ENCODE results near the gene TCF25. TPM values are rescaled to one million over a fixed set of nuclear protein-coding genes. Genes with fewer than 3 reads are reported as not detected.

Gene TCF25
- 68.4 to 85.4 TPM (median 79.7 TPM) in 5 replicates for total RNA-seq (2022; extraction: Qiagen RNA extraction; ENCODE audit: low read depth)

GRCh38 chr16:89873109-89873971, at the start of gene TCF25:
TSS of gene TCF25 (plus strand) at chr16:89873592. CDS start at chr16:89873668, 76 bp downstream.

GRCh38 chr16:89828199-89828869, 45.1 kb upstream of the TCF25 start, which contains the start of gene SPIRE2:
TSS of gene SPIRE2 (plus strand) at chr16:89828475. CDS start at chr16:89828551, 76 bp downstream.

GRCh38 chr16:89918453-89919347, 45.3 kb downstream of the TCF25 start, which contains the start of gene MC1R:
TSS of gene MC1R (plus strand) at chr16:89918862. CDS start at chr16:89919259, 397 bp downstream.

GRCh38 chr16:89922884-89923639, 49.7 kb downstream of the TCF25 start, which contains the start of gene TUBB3:
TSS of gene TUBB3 (plus strand) at chr16:89923342. CDS start at chr16:89923402, 60 bp downstream.

Other genes with a start within 250 kb of the TCF25 start
- gene CHMP1A, start 215.9 kb upstream of the TCF25 start, total RNA-seq (2022; extraction: Qiagen RNA extraction; ENCODE audit: low read depth) = 87.7 to 99.7 TPM (median 94.8 TPM) in 5 replicates
- 14.6 to 17.0 TPM (median 15.5 TPM) in 5 replicates for gene SPATA33, start 215.8 kb upstream of the TCF25 start, total RNA-seq (2022; extraction: Qiagen RNA extraction; ENCODE audit: low read depth)
- gene CDK10, start 186.9 kb upstream of the TCF25 start, total RNA-seq (2022; extraction: Qiagen RNA extraction; ENCODE audit: low read depth) = 34.9 to 69.2 TPM (median 42.5 TPM) in 5 replicates
- gene SPATA2L, start 171.9 kb upstream of the TCF25 start, total RNA-seq (2022; extraction: Qiagen RNA extraction; ENCODE audit: low read depth) = 9.4 to 11.4 TPM (median 10.8 TPM) in 5 replicates
- gene VPS9D1, start 152.7 kb upstream of the TCF25 start, total RNA-seq (2022; extraction: Qiagen RNA extraction; ENCODE audit: low read depth) = 3.0 to 4.8 TPM (median 4.6 TPM) in 5 replicates
- 15.0 to 18.8 TPM (median 17.4 TPM) in 5 replicates for gene ZNF276, start 152.1 kb upstream of the TCF25 start, total RNA-seq (2022; extraction: Qiagen RNA extraction; ENCODE audit: low read depth)
- gene FANCA, start 56.9 kb upstream of the TCF25 start, total RNA-seq (2022; extraction: Qiagen RNA extraction; ENCODE audit: low read depth) = 29.9 to 42.3 TPM (median 39.4 TPM) in 5 replicates
- 4.2 to 8.4 TPM (median 7.7 TPM) in 5 replicates for gene SPIRE2, start 45.1 kb upstream of the TCF25 start, total RNA-seq (2022; extraction: Qiagen RNA extraction; ENCODE audit: low read depth)
- 6.8 to 8.0 TPM (median 7.3 TPM) in 5 replicates for gene MC1R, start 45.3 kb downstream of the TCF25 start, total RNA-seq (2022; extraction: Qiagen RNA extraction; ENCODE audit: low read depth)
- gene TUBB3, start 49.8 kb downstream of the TCF25 start, total RNA-seq (2022; extraction: Qiagen RNA extraction; ENCODE audit: low read depth) = 187 to 246 TPM (median 205 TPM) in 5 replicates
- 98.4 to 116 TPM (median 106 TPM) in 5 replicates for gene DEF8, start 75.2 kb downstream of the TCF25 start, total RNA-seq (2022; extraction: Qiagen RNA extraction; ENCODE audit: low read depth)
- gene DBNDD1, start 145.9 kb downstream of the TCF25 start, total RNA-seq (2022; extraction: Qiagen RNA extraction; ENCODE audit: low read depth) = 45.5 to 61.2 TPM (median 53.1 TPM) in 5 replicates
- gene PRDM7, start 203.7 kb downstream of the TCF25 start, total RNA-seq (2022; extraction: Qiagen RNA extraction; ENCODE audit: low read depth) = 0.03 TPM in 1 of 5 replicates, not detected in the others

Data from A549 treated with DMSO at 1 μM for 4 hours (cell line).